ENCODE measurements around the gene CCL24. TPM values are rescaled to one million over a fixed set of nuclear protein-coding genes. Genes with fewer than 3 reads are reported as not detected.
"Not testable (repeated sequence)": the region's sequence is repeated elsewhere in the genome, so short reads cannot be mapped to it uniquely, and the experiment has no call there.

CCL24 gene
- total RNA-seq, 1 donor from 2014 or later: not detected

- Histone ChIP-seq H3K27me3 (no peaks in the 10 kb centered on the region), H3K36me3 (no peaks in the 10 kb centered on the region), H3K27ac (no peak overlapping the region), H3K9me3 (no peaks in the 10 kb centered on the region), H3K4me1 (no peaks in the 10 kb centered on the region), H3K4me3 (no peak overlapping the region)
- peak; percentile 56 to 83 (median 77) for TF ChIP-seq CTCF (IDR thresholded peaks at IDR 0.05)
- TF ChIP-seq POLR2AphosphoS5 (IDR thresholded peaks at IDR 0.05; ENCODE audit: insufficient read depth in 1 of 2, low read depth in 1 of 2): peak in 1 of 2 donors; percentile 55
- TF ChIP-seq POLR2A (IDR thresholded peaks at IDR 0.05): no peak
- intact Hi-C loops (cut with DNase I): no loop called here
- no peak for DNase-seq (ENCODE audit: extremely low spot score in 2 of 2)
Measured at GRCh38 chr7:75762350-75762917, 51.2 kb downstream of the CCL24 start.

- H3K27ac ChIP-seq; DNase-seq (ENCODE audit: extremely low spot score in 2 of 2); H3K27me3 ChIP-seq; H3K4me1 ChIP-seq; intact Hi-C loops (cut with DNase I); H3K36me3 ChIP-seq; H3K4me3 ChIP-seq; H3K9me3 ChIP-seq: not testable (repeated sequence)
Measured at GRCh38 chr7:75761801-75762200, 51.8 kb downstream of the CCL24 start.

Other genes starting within 250 kb of the CCL24 start
- gene HIP1, start 74.9 kb downstream of the CCL24 start, total RNA-seq: 17.7 TPM
- not detected for gene CCL26, start 41.6 kb downstream of the CCL24 start, total RNA-seq
- 34.1 TPM for gene RHBDD2, start 65.2 kb upstream of the CCL24 start, total RNA-seq
- gene POR, start 101.3 kb upstream of the CCL24 start, total RNA-seq: 94.3 TPM
- gene TMEM120A, start 180.8 kb upstream of the CCL24 start, total RNA-seq: 45.9 TPM
- 27.3 TPM for gene STYXL1, start 234.2 kb upstream of the CCL24 start, total RNA-seq
- gene MDH2, start 234.3 kb upstream of the CCL24 start, total RNA-seq: 81.8 TPM